H1 (cell line): ENCODE measurements around the gene KIAA1328. TPM values are rescaled to one million over a fixed set of nuclear protein-coding genes. Genes with fewer than 3 reads are reported as not detected.

Experiments
- JUND ChIP-seq: IDR thresholded peaks from 2 replicates; pipeline ENCODE4 v1.6.1; 2011; ENCODE audit warnings: mild to moderate bottlenecking, improper control_type of control experiment, low read length
- polyA plus RNA-seq, 7 experiments: library from polyadenylated mRNA; depleted of rRNA in 3 of 7; stranded (reverse) in 5 of 7; unstranded in 2 of 7; fragments of >200 nt in 5 of 7; fragments of 200-250 nt in 2 of 7; gene quantifications; 1 replicate in 5 of 7; 2 replicates in 1 of 7; 4 replicates in 1 of 7; pipeline versions ENCODE4 v1.2.1 to v1.2.3, GENCODE V29; 2011 to 2013; ENCODE audit warnings: missing spikeins in 2 of 7, mixed read lengths in 2 of 7
- total RNA-seq: library from RNA; stranded (reverse); fragmentation: NEBNext Ultra II Directional; extraction: Animal tissue kit (Norgen Biotek cat#: 25700); gene quantifications from 2 replicates; pipeline ENCODE4 v1.2.1, GENCODE V29; 2021
- TF ChIP-seq, protein P1 (sequence below): IDR thresholded peaks from 2 replicates; pipeline ENCODE4 v1.6.1; 2011; ENCODE audit warnings: low read depth, mild to moderate bottlenecking, low read length; ENCODE audit not compliant: insufficient read depth

KIAA1328 gene
- total and polyA plus RNA-seq, 2 of the 8 experiments (the other 6 are each of a cell fraction or from before 2014, with no cell fraction given) = 2.6 to 5.7 TPM

- TF ChIP-seq, protein P1, sequence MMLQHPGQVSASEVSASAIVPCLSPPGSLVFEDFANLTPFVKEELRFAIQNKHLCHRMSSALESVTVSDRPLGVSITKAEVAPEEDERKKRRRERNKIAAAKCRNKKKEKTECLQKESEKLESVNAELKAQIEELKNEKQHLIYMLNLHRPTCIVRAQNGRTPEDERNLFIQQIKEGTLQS = no peak
- no peak for TF ChIP-seq JUND
These were observed 57.1 kb downstream of the KIAA1328 start (continued) for GRCh38 chr18:36885981-36886380.
